ENCODE measurements around the gene DPEP1.
"Not testable (repeated sequence)": the region's sequence is repeated elsewhere in the genome, so short reads cannot be mapped to it uniquely, and the experiment has no call there.

The DPEP1 gene

GRCh38 chr16:89655062-89655643 lies 41.7 kb downstream of the DPEP1 start:
- DNase-seq, result no peak

GRCh38 chr16:89656435-89657121 lies 43.1 kb downstream of the DPEP1 start:
- DNase-seq, result no peak

- DNase-seq, result peak; percentile 95
Observed at GRCh38 chr16:89657442-89658220, 44.2 kb downstream of the DPEP1 start, which contains the start of the genes CHMP1A and SPATA33. Gene CHMP1A (minus strand): TSS chr16:89657708. CDS start chr16:89657588, 120 bp downstream. Gene SPATA33 (plus strand): TSS chr16:89657836. CDS start chr16:89657912, 76 bp downstream.

GRCh38 chr16:89658221-89658879 lies 44.9 kb downstream of the DPEP1 start:
- peak; percentile 25 for DNase-seq

GRCh38 chr16:89660146-89660545 lies 46.7 kb downstream of the DPEP1 start:
- no peak for DNase-seq

GRCh38 chr16:89661215-89661614 lies 47.8 kb downstream of the DPEP1 start:
- no peak for DNase-seq

- not testable (repeated sequence) for DNase-seq
Observed at GRCh38 chr16:89664238-89664637, 50.8 kb downstream of the DPEP1 start.

GRCh38 chr16:89667000-89667399 lies 53.6 kb downstream of the DPEP1 start:
- DNase-seq, result peak; percentile 23

- DNase-seq, result no peak
Observed at GRCh38 chr16:89667633-89668032, 54.2 kb downstream of the DPEP1 start.

GRCh38 chr16:89668790-89669158 lies 55.3 kb downstream of the DPEP1 start:
- no peak for DNase-seq

- no peak for DNase-seq
Observed at GRCh38 chr16:89669755-89670154, 56.3 kb downstream of the DPEP1 start.

GRCh38 chr16:89670496-89671431 lies 57.3 kb downstream of the DPEP1 start:
- DNase-seq, result no peak

- DNase-seq, result not testable (repeated sequence)
Observed at GRCh38 chr16:89671565-89671964, 58.1 kb downstream of the DPEP1 start.

GRCh38 chr16:89672177-89672941 lies 58.9 kb downstream of the DPEP1 start:
- DNase-seq, result no peak

- no peak for DNase-seq
Observed at GRCh38 chr16:89678258-89678657, 64.8 kb downstream of the DPEP1 start.

- no peak for DNase-seq
Observed at GRCh38 chr16:89685916-89686315, 72.5 kb downstream of the DPEP1 start.

- DNase-seq, result peak; percentile 94
Observed at GRCh38 chr16:89686520-89687091, 73.2 kb downstream of the DPEP1 start, which contains the start of gene CDK10. Gene CDK10 (plus strand): TSS chr16:89686689. CDS start chr16:89686711, 22 bp downstream.

GRCh38 chr16:89687092-89687940 lies 73.9 kb downstream of the DPEP1 start:
- DNase-seq, result peak; percentile 25
